ENCODE results near the gene AP4S1.

- TF ChIP-seq POLR2A (IDR thresholded peaks at IDR 0.05; ENCODE audit: low read depth, low read length) (no peak), SPI1 (IDR thresholded peaks at IDR 0.05; ENCODE audit: low read depth, low read length) (no peak), TAF1 (IDR thresholded peaks at IDR 0.05; ENCODE audit: low read depth, low read length) (no peak), POLR2AphosphoS5 (IDR thresholded peaks at IDR 0.05; ENCODE audit: low read depth, low read length) (no peak), PAX5 (IDR thresholded peaks at IDR 0.05; ENCODE audit: insufficient read depth, low read length, severe bottlenecking) (no peak), POU2F2 (IDR thresholded peaks at IDR 0.05; ENCODE audit: low read depth, low read length) (no peak)
Measured at GRCh38 chr14:31051023-31051422, 25.6 kb downstream of the AP4S1 start.
